NCI-H146 (cell line): ENCODE results near the gene SPEF2.

Experiments used
- DNase-seq: peaks from one replicate; lab custom pipeline; 2025; lab: John Stamatoyannopoulos, UW

Gene SPEF2

DNA sequence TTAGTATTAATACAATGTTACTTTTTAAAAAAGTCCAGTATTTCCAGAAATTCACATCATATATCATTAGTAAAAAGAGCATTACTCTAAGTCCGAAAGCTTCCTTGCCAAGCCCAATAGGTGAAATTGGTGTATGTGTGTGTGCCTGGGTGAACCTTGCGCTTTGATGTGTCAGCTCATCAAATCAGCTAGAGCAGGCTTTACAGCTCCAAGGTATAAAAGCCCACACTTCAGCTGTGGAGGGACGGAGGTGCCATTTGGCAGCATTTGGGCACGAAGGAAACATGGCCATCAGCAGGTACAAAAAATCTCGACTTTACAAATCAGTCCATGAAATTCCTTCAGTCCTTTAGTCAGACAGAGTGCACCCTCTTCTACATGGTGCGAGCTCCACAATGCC lies 162.6 kb downstream of the SPEF2 start:
- no peak for DNase-seq

DNA sequence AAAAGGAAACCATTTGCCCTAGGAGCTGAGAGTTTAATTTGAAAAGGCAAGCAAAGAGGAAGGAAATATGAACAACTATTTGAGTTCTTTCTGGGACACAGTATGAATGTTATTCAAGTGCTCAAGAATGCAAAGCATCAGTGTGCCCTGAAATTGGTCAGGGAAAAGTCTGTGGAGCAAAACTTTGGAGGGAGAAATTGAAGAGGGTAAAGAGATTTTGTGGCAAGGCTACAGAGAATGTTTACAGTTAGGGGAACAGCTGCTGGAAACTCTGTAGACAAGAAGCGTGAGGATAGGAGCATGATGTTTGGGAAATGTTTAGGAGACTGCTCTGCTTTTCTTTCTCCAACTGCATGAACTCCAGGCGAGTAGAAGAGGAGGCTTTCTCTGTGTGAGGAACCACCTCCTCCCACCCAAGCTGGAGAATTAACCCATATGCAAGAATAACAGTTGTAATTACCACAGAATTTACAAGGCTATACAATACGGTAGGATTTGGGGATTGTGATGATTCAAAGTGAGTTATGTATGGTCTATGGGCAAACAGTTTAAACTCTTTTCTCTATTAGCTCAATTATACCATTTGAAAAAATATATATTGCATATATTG lies 163.6 kb downstream of the SPEF2 start:
- no peak for DNase-seq

DNA sequence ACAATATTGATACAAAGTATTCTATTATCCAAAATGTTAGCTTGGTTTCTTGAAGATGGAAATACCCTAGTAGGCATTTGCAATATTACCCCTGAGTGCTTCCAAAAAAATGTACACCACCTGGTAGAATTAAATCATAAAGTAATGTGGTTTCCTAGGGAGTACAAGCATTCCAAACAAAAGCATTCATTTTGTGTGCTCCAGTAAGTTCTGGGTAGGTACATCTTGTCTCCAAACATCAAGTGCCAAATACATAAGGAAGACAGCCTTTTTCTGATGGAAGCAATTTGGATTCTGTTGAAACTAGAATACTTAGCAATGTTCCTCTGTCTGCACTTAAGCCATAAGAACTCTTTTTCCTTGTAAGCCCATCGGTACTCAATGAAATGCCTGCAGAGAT lies 165.9 kb downstream of the SPEF2 start:
- no peak for DNase-seq

DNA sequence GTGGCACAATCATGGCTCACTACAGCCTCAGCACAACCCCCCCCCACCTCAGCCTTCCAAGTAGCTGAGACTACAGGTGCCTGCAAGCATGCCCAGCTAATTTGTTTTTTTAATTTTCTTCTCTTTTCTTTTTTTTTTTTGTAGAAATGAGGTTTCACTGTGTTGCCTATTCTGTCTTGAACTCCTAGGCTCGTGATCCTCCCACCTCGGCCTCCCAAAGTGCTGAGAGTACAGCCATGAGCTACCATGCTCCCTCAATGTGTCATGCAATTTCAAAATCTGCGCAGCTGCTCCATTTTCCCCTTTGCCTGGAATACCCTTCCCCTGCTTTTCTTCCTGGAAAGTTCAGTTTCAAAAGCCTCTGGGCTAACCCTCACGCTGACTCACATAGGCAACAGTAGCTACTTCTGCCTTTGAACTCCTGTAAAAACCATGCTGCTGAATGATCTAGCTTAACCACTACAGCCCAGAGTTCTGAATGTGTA lies 168.0 kb downstream of the SPEF2 start:
- DNase-seq: no peak

DNA sequence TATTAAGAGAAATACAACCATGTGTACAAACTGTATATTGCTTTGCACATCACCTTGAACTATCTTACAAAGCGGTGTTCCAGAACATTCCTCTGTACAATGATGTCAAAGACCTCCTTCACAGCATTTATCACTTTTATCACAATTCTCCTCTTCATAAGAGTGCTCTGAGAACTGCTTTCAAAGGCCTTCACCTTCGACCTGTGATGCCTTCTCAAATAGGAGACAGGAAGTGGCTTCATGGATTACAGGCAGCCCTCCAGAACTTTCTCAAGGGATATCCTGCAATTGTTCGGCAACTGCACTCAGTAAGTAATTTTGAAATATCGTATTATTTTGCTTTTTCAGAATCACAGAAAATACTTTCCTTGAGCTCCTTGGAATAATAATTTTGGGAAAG lies 171.1 kb downstream of the SPEF2 start:
- no peak for DNase-seq

DNA sequence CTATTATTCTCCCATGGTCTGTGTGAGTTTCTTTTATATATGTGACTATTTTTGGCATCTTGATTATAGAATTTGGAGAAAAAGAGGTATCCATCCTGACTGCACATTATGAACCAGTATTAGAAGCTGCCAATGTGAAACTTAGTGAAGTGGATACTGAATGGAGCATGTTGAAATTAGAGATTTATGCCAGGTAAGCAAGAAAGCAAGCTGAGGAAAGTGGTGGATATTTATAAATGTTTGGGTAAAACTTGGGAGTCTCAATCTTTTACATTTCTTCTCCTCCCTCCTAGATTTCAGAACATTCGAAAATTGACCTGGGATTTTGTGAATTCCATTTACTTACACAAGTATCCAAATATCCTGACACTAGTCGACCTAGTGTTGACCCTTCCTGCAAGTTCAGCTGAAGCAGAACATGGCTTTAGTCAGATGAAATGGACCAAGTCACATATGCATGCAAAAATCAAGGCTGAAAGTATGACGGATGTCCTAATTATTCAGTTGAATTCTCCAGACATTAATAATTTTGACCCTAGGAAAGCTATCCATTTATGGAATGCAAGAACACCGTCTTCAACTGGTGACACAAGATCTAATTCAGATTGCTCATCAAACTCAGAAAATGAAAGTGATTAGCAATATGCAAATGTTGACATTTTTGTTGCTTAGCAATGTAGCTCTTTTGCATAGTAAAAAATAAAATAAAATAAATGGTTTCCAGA lies 172.2 kb downstream of the SPEF2 start:
- no peak for DNase-seq

DNA sequence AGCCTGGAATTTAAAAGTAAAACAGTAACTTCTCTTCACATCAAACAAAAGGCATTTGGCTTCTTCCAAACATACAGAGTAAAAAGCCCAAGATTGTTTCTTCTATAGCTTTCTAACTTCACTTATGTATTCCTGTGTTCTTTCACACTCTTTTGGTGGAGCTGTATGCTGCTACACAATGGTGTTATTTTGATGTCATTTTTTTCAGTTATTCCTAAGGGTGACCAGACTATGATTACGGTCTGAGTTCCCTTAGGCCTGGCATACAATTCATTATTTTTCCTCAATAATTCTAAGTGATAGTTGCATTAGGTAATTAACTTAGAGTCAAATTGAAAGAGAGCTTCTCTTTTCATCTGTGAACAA lies 172.8 kb downstream of the SPEF2 start:
- no peak for DNase-seq

DNA sequence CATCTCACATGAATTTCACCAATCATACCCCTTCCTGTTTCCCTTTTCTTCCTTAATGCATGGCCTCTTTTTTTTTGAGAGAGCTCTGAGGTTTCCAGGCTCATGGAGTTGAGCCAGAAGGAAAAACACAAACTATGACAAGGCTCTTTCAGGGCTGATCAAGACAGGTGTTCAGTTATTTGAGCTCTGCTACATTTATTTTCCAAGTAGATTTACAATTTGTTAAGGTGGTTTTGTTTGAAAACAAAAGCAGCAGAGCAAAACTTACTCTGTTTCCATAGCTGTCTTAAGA lies 176.6 kb downstream of the SPEF2 start:
- DNase-seq: no peak

DNA sequence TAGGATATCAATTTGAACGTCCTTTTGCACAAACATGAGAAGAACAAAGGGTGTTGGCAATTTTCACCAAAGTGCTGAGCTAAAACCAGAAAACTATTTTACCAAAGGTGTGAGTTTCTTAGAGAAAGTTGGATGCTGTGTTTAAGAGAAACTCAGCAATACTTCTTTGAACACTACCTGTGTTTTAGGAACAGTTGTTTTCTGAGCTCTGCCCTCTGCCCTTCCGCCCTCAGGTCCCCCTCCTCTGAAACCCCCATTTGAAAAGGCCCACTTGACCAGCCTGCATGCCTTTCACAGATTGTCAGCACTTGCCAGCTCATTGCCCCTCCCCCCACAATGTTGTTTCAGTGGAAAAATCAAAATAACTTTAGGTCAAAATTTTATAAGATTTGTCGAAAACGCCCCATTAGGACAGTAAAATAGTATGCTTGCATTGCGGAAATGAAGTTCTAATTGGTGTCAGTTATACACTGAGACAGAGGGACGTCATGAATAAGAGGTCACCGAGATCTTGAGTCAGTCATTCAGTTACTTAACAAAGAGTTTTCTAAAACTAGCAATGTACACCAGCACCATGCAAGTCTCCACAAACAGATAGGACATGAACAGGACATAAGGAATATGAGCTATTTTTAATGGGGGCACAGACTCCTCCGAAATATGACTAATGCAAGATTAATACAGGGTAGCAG lies 177.2 kb downstream of the SPEF2 start:
- no peak for DNase-seq

DNA sequence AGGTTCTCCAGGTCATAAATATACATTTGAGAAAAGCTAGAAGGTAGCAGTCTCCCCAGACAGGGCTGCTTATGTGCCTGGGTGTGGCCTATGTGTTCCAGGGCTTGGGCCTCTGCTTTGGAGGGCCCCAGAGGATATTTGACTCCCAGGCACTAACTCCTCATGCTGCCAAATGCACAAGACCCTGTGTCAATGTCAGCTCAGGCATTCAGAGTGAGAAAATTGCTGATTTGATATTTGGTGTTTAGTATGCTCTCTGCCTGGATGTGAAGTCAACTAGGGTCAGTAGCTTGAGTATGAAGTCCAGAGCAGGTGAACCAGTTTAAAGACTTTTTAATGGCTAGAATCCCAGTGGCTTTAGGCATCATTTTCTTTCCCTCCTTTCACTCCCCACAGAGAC lies 181.5 kb downstream of the SPEF2 start:
- DNase-seq: no peak

DNA sequence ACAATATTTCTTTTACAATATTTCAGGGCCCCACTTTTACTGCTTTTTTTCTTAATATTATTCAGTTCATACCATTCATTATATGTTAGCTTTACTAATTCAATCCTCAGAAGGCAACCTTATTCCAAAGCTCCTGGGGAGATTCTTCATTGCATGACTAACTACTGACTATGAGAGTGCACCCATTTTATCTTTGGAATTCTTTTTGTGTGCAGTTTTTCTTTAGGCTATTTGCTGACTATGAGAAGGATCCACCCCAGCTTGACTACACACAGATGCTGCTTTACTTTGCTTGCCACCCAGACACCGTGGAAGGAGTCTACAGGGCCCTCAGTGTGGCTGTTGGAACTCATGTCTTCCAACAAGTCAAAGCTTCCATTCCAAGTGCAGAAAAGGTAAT lies 182.1 kb downstream of the SPEF2 start:
- DNase-seq: no peak

DNA sequence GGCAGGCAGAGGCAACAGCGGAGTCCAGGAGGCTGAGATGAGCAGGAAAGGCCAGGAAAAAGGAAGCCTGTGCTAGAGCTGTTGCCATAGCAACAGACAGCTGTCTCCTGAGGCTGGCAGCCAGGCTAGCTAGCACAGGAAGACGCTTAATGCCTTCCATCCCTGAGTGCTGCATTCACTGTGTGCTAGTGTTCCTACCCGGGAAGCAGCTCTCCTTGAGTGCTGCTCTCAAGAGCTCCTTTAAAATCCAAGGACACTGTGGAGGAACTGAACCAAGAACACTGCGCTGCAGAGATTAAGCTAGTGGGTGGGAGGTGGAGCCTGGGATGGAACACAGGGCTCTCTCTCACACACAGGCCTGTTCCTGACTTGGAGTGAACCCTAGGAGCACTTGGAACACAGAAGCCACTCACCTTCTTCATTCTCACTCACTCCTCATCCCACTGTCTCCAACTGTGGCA lies 185.6 kb downstream of the SPEF2 start:
- peak; percentile 25 for DNase-seq

DNA sequence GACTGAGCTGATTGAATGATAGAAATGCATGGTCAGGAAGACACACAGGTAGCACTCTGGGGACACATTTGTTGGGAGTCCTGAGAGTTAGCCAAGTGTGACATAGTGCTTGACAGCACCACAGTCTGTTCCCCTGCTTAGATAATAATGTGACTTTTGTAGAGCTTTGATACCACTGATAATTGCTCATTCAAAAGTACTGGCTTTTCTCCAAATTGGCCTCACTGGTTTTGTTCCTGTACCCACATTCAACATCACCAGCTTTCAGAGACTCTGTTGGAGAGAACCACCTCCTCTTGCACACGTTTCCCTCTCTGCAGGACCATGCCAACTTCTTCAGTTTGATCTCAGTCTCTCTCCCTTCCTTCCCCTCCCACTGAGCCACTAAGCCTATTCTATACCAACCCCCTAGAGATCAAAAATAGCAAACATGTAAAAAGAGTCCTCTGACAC lies 186.6 kb downstream of the SPEF2 start:
- DNase-seq: no peak

DNA sequence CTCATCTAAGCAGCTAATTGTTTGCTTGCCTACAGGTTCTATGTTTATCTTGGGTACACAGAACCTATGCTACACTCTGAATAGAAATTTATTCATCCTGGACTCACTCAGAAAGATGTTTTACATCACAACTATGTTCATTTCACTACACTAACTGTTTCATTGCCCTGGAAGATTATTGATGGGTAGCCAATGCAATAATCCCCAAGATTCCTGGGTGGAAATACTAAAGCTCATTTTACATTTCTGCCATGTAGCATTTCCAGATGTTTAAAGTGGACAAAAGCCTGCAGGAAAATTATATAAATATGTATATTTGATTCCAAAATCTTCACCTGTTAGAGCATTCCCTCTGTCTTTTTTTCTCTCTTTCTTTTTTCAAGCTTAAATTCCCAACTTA lies 187.2 kb downstream of the SPEF2 start:
- DNase-seq: no peak

DNA sequence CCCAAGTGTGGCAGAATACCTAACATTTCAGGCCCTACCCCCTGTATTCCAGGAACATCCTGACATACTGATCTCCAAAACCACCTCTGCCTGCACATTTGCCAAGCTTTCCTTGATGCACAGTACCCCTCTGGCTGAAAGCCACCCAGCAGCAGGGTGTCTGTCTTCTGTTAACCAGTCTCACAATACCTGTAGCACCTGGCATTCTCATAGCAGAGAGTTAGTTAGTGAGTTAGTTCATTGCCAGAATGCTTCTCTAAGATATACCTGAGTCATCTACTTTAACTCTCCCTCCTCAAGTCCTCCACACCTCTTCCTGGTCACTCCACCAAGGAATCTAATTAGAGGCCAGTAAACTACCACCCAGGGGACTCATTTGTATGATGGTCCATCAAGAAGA lies 192.9 kb downstream of the SPEF2 start:
- DNase-seq: no peak

DNA sequence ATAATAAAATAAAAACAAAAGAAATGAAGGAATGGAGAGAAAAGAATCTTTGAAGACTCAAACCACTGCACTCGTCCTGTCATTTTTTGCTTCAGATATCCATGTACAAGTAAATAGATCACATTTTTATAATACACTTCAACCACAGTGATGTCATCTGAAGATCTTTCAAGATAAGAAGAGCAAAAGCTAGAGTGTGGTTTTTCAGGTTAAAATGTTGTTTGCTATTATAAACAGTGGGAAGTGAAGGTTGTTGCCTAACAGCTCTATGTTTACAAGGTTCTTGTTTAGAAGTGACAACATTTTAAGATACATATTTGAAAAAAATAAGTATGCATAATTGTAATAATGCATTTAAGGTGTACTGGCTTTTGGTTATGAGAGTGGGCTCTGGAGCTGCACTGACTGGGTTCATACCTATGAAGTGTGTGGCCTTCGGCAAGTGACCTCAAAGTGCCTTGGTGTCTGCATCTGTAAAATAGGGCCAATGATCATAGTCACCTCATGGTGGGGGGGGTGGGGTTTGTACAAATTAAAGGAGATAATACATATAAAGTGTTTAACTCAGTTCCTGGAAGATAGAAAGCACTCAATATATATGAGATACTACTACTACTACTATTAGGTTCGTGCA lies 193.6 kb downstream of the SPEF2 start:
- no peak for DNase-seq

DNA sequence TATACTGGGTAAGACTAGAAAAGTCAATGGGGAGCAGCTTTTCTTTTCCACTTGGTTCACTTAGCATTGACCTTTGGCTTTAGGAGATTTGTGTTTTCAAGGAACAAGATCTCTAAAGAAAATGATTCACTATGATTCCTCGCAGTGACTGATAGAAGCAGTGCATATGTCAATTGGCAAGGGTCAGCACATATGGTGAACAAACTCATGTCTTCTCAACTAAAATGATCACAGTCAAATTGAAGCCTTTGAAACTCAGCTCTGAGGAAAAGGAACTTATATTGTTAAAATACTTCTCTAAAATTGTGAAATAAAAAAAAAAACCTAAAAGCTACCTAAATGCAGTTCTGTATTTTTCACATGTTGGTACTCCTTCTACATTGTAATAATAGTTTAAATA lies 195.9 kb downstream of the SPEF2 start:
- no peak for DNase-seq

DNA sequence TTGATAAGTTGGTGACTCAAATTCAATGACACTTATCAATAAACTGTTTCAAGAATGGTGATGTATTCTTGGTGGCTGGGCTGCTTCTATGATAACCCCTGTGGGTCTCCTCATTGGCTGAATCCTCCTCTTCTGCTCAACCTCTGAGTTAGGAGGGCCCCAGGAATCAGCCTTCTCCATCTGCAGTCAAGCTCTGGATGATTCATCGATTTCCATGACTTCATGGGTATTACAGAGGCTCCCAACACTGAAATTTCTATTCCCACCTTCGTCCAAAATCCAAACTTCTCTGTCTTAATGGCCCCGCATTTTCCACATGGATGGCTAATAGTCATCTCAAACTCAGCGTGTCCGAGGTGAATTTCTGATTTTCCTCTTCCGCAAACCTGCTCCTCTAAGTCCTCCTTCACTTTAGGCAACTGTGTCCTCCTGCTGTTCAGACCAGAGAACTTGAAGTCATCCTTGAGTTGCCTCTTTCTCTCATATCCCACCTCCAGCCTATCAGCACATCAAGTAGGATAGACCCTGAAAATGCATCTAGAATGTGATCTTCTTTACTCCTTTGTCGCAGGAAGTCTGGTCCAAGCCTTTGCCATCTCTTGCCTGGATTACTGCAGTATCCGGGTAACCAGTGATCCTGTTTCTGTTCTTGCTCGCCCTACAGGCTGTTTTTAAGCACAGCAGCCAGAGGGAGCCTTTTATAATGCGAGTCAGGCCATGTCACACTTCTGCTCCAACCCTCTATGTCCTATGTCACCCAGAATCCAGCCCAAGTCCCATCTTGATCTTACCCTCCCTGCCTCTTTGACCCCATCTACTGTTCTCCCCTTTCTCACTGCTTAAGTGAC lies 197.7 kb downstream of the SPEF2 start:
- peak; percentile 31 for DNase-seq

DNA sequence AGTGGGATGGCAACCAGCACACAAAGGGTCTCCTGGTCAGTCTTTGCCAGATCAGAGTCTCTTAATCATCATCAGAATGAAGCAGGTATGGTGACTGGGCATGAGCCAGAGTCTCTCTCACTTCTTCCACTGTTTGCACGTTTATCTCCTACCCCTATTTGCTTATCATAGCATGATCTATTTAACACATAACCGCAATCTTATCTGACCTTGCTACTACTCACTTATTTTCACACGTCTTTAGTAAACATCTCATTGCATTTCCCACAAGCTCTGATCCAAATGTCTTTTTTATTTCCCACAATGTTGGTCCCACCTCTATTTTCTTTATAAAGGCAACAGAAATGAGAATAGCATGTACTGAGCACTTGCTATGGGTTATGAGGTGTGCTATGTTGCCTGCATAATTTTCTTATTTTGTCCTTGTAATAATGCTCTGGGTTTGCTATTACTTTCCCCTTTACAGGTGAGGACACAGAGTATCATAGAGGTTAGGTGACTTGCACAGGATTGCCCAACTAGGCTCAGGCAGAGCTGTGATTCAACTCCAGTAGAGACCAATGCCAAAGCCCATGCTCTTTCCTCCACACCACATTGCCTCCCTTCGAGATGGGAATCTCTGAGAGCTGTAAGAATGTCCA lies 199.3 kb downstream of the SPEF2 start:
- no peak for DNase-seq

DNA sequence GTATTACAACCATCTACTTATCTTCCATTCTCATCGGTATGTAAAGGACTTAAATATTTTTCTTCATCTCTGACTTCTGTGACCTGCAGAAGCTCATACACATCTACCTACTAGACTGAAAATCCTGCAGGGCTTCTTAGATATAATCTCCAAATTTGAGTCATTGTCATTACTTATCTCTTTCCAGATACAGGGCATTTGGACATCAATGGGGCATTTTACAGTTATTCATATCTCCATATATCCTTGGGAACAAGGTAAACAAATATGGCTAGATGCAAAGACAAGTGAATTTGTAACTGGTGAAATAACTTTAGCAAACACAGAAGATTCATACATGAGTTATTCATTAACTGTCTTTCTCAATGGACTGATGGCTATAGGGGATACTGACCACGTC lies 201.4 kb downstream of the SPEF2 start:
- no peak for DNase-seq

DNA sequence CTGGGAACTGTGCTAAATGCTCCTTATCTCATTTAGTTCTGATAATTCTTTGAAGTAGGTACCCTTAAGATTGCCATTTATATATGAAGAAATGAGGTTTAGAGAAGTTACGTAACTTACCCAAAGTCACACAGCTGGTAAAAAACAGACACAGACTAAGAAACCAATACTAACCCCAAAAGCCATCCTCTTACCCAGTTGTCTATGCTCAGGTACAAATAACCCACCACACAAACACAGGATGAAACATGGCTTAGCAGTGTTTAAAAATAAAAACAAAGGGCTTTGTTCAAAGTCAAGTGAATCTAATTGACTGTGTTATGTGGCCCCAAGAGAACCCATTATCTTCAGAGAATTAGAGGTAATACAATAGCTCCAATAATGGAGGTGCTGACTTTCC lies 202.0 kb downstream of the SPEF2 start:
- no peak for DNase-seq

DNA sequence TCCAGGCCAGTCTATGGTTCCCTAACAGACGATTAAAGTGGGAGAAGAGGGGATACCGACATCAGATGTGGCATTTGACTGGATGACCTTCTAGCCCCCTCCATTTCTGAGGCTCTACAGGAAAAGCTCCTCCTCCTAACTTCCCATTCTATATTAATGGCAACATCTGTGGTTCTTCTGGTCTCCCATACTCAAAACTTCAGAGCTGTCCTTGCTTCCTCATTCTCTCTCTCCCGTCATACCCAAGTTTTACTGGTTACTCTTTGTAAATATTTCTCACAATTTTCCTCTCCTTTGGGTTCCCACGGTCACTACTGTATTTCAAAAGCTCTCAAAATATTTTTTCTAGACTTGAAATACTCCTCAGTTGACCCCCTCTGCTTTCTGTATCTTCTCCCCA lies 203.1 kb downstream of the SPEF2 start:
- no peak for DNase-seq
